Superior temporal gyrus (tissue), 1 donor: ENCODE results near the gene SYCE1L.
"Not testable (repeated sequence)": the region's sequence is repeated elsewhere in the genome, so short reads cannot be mapped to it uniquely, and the experiment has no call there.

Source experiments
- DNase-seq: peaks from one replicate; pipeline ENCODE4 v3.0.0-alpha.2; 2016; ENCODE audit errors: extremely low spot score

SYCE1L gene

DNA sequence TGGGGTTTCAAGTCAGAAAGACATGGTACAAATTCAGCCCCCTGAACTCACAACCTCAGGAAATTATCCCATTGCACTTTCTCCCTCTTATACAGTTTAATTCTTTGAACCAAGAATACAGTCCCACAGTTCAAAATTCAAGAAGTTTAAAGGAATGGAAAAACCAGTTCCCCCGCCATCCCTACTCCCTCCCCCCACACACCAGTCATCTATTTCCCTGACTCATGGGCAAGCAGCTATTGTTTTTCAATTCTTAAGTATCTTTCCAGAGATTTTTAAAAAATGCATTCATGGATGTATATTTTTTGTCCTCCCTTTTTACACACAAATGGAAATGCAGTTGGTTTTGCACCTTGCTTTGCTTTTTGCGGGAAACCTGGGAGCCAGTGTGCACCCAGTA lies 7.3 kb downstream of the SYCE1L start:
- DNase-seq: no peak

GRCh38 chr16:77207030-77207429 lies 7.8 kb downstream of the SYCE1L start:
- DNase-seq: no peak

GRCh38 chr16:77208382-77208781 lies 9.2 kb downstream of the SYCE1L start:
- no peak for DNase-seq

- no peak for DNase-seq
These were observed 12.9 kb downstream of the SYCE1L start for GRCh38 chr16:77211880-77212740.

GRCh38 chr16:77212741-77213541 lies 13.7 kb downstream of the SYCE1L start:
- no peak for DNase-seq

GRCh38 chr16:77213542-77214106 lies 14.4 kb downstream of the SYCE1L start:
- peak; percentile 58 for DNase-seq

- no peak for DNase-seq
These were observed 15.4 kb downstream of the SYCE1L start for GRCh38 chr16:77214411-77215138.

DNA sequence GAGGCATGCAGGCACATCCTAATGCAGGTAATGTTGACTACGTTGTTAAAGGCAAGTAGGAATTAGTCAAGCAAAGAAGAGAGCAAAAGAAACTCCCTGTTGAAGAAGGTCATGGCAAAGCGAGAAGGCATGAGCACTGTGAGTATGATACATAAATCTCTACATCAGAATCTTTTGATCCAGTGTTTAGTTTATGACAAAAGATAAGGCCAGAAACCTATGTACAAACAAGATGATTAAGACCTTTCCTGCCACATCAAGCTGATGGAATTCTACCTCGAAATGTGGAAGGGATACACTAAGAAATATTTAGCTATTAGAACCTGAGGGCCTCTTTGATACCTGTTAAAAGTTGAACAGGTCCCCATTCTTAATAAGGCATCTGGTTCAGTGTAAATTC lies 20.2 kb downstream of the SYCE1L start:
- no peak for DNase-seq

DNA sequence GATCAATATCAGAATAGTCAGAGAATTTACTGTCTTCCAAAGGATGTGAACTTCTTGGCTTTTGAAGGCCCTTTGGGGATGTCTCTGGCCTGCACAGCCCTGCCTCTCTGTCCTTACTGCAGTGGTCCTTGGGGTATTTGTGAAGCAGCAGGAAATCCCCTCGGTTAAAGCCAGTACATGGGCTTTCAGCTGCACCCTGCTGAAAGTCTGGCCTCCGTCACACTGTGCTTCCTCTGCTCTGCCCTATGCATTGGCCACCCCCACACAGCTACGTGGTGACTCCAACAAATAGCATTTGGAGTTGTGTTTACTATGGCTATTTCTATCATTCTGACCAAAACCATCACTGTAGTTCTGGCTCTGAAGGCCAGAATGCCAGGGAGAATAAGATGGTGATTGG lies 21.2 kb downstream of the SYCE1L start:
- DNase-seq: no peak

- DNase-seq: no peak
These were observed 22.3 kb downstream of the SYCE1L start for GRCh38 chr16:77221482-77221881.

DNA sequence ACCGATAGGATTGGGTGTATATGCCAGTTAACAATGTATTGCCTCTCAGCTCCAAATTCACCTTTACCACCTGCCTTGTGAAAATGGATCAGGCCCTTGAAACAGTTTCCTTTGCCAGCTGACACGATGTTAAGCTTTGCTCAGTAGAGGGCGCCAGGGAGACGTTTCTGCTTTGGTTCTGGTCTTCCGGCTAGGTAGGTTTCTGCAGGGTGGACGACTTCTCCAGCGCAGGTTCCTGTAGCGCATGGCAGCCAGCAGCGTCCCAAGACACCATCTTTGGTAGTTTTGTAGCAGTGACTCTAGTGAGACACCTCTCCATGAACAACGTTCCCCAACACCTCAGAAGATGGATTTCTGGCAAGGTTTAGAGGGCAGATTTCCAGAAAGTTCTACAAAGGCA lies 24.0 kb downstream of the SYCE1L start:
- DNase-seq: no peak

- DNase-seq: no peak
These were observed 26.0 kb downstream of the SYCE1L start for GRCh38 chr16:77225182-77225581.

- DNase-seq: no peak
These were observed 28.5 kb downstream of the SYCE1L start for GRCh38 chr16:77227745-77228144.

DNA sequence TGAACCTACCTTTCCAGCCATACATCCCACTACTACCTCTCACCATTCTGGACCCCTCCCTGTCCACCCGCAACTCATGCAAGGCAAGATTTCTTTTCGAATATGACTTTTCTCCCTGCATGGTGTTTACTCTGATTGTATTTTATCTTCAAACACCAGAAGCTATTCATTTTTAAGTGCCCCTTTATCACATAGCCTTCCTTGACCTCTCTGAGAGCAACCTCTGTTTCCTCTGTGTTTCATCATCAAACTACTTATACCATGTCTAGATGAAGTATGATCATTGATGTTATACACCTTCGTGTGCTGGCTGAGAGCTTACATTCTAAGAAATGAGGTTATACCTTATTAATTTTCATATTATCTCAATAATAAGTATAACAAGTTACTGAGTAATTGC lies 31.8 kb downstream of the SYCE1L start:
- no peak for DNase-seq

DNA sequence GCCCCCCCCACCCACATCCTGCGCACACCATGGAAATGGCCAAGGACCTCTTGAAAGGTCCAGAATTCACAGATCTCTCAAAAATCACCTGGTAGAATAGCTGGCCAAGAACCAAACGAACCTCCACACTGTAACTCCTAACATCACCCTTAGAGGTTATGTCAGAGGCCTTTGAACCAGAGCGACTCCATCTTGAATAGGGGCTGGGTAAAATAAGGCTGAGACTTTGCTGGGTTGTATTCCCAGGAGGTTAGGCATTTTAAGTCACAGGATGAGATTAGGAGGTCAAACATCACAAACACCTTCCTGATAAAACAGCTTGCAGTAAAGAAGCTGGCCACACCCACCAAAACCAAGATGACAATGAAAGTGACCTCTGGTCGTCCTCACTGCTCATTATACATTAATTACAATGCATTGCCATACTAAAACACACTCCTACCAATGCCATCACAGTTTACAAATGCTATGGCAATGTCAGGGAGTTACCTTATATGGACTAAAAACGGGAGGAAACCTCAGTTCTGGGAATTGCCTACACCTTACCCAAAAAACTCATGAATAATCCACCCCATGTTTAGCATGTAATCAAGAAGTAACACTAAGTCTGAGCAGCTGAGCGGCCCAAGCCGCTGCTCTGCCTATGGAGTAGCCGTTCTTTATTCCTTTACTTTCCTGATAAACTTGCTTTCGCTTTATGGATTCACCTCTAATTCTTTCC lies 34.8 kb downstream of the SYCE1L start:
- DNase-seq: no peak

- no peak for DNase-seq
These were observed 35.4 kb downstream of the SYCE1L start for GRCh38 chr16:77234611-77235010.

- DNase-seq: peak; percentile 97
These were observed 36.9 kb downstream of the SYCE1L start for GRCh38 chr16:77236063-77236511.

GRCh38 chr16:77238593-77238992 lies 39.4 kb downstream of the SYCE1L start:
- no peak for DNase-seq

- DNase-seq: not testable (repeated sequence)
These were observed 43.3 kb downstream of the SYCE1L start for GRCh38 chr16:77242471-77242870.

DNA sequence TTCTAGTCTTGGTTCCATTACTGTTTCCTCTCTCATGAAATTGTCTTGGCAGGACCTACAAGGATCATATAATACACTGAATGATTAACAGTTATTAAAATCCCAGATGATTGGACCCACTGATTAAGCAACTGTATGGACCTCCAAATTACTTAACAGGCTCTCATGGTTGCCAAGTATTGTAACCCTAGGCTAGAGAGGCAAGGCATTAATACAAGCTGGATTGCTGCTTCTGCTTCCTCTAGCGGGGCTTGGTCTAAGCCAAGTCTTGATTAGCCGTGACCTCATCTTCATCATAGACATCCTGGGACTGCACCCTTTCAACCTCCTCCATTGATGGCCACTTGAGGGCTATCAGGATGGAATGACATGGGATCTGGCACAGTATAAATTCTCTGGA lies 46.9 kb downstream of the SYCE1L start:
- no peak for DNase-seq

DNA sequence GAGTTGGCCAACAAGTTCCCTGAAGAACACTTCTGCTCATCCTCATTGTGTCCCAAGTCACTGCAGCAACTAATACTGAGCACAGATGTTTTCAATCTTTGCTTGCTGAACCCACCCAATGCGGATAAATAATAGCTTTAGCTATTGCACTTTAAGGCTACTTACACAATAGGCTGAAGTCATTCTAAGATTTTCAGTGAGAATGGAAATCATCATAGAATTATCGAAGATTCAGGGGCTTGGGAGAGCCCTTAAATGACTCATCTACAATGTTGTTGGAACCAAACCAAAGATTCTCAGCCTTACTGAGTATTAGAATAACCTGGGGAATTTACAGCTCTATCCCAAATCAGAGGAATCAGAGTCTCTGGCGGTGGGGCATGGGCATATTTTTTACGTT lies 51.2 kb downstream of the SYCE1L start:
- no peak for DNase-seq
